GM12878 (cell line): ENCODE data around the gene CHRM2. TPM values are rescaled to one million over a fixed set of nuclear protein-coding genes. Genes with fewer than 3 reads are reported as not detected.

Experiments
- ATAC-seq: fragments of 200-7000 bp; cut with Tn5 transposase; 3 replicates; pipeline ENCODE4 v1.9.1; 2020; ENCODE audit warnings: mild to moderate bottlenecking, moderate library complexity
- BruUV-seq: library from RNA; stranded (reverse); fragments of 400-500 nt; replicated peaks from 2 replicates; lab custom pipeline; 2021; lab: Mats Ljungman, UMichigan
- CTCF ChIA-PET: fragments of 300-600 bp; sonication (Branson Sonifier 250); formaldehyde crosslinking; extraction: SDS; loops from one replicate; lab custom pipeline; 2021; ENCODE audit warnings: inconsistent platforms; lab: Yijun Ruan, JAX
- POLR2A ChIA-PET: fragments of 350-600 bp; formaldehyde crosslinking; extraction: SDS; loops from one replicate; lab custom pipeline; 2021; ENCODE audit warnings: inconsistent platforms; lab: Charles Lee
- RAD21 ChIA-PET: fragments of 300-600 bp; sonication (Branson Sonifier 250); formaldehyde crosslinking; loops from one replicate; lab custom pipeline; 2023; ENCODE audit warnings: antibody characterized with exemption; ENCODE audit not compliant: unreplicated experiment; lab: Charles Lee
- SMC1A ChIA-PET: fragments of 300-600 bp; sonication (Branson Sonifier 250); formaldehyde crosslinking; loops from one replicate; lab custom pipeline; 2023; ENCODE audit not compliant: unreplicated experiment, uncharacterized antibody; lab: Charles Lee
- DNase-seq: peaks from one replicate; pipeline ENCODE4 v3.0.0-alpha.2; 2011; ENCODE audit warnings: low read depth, low spot score
- FAIRE-seq: peaks from 3 replicates; lab custom pipeline; 2011; peaks lifted over from hg19 to GRCh38; lab: Jason Lieb, UNC
- H2AFZ ChIP-seq: 2 replicates; pipeline ENCODE4 v1.6.0; 2011; ENCODE audit warnings: low read depth, low read length, control low read depth; ENCODE audit not compliant: control insufficient read depth
- H3K27ac ChIP-seq: 2 replicates; pipeline ENCODE4 v1.5.1; 2011; ENCODE audit warnings: control low read depth; ENCODE audit not compliant: control insufficient read depth, insufficient read depth
- H3K27me3 ChIP-seq, 2 experiments: replicated peaks in 1 of 2; 2 replicates each; pipeline versions ENCODE4 v1.6.0 to v1.6.1; 2011; ENCODE audit warnings: low read length in 1 of 2; ENCODE audit not compliant: control insufficient read depth in 2 of 2, insufficient read depth in 2 of 2
- H3K36me3 ChIP-seq, 2 experiments: 2 replicates each; pipeline ENCODE4 v1.5.1; 2011; ENCODE audit warnings: low read length in 1 of 2; ENCODE audit not compliant: control insufficient read depth in 2 of 2, insufficient read depth in 2 of 2
- H3K4me1 ChIP-seq: 2 replicates; pipeline ENCODE4 v1.6.1; 2011; ENCODE audit warnings: mild to moderate bottlenecking, low read length, moderate library complexity, mixed read lengths; ENCODE audit not compliant: control insufficient read depth, insufficient read depth
- H3K4me2 ChIP-seq: 2 replicates; pipeline ENCODE4 v1.6.0; 2011; ENCODE audit warnings: control low read depth; ENCODE audit not compliant: control insufficient read depth, insufficient read depth
- H3K4me3 ChIP-seq: fragments of 200-600 bp; sonication (generic); 2 replicates; pipeline ENCODE4 v1.5.1; 2016
- H3K79me2 ChIP-seq: 2 replicates; pipeline ENCODE4 v1.6.0; 2011; ENCODE audit warnings: low read length; ENCODE audit not compliant: control insufficient read depth, insufficient read depth
- H3K9ac ChIP-seq: 2 replicates; pipeline ENCODE4 v1.8.0; 2011; ENCODE audit warnings: low read length, control low read depth, mixed read lengths; ENCODE audit not compliant: control insufficient read depth, insufficient read depth
- H3K9me3 ChIP-seq: replicated peaks from 3 replicates; pipeline ENCODE4 v1.5.1; 2011; ENCODE audit warnings: mild to moderate bottlenecking, low read length; ENCODE audit not compliant: control insufficient read depth, insufficient read depth
- H4K20me1 ChIP-seq: 2 replicates; pipeline ENCODE4 v1.6.0; 2011; ENCODE audit not compliant: control insufficient read depth, insufficient read depth
- ASH2L ChIP-seq: fragments of 300-600, 200-600 bp; sonication (generic); IDR thresholded peaks from 2 replicates; pipeline ENCODE4 v1.6.1; 2017; ENCODE audit warnings: low read depth, mild to moderate bottlenecking, borderline replicate concordance
- CREB1 ChIP-seq: IDR thresholded peaks from 2 replicates; pipeline ENCODE4 v1.6.1; 2012; ENCODE audit warnings: low read depth, mild to moderate bottlenecking, inconsistent platforms
- E4F1 ChIP-seq: fragments of 450-650 bp; IDR thresholded peaks from 2 replicates; pipeline ENCODE4 v1.6.1; 2018; ENCODE audit warnings: borderline replicate concordance, mild to moderate bottlenecking; ENCODE audit not compliant: partially characterized antibody
- EZH2 ChIP-seq: IDR thresholded peaks from 2 replicates; pipeline ENCODE4 v1.6.1; 2012; ENCODE audit warnings: low read depth, mild to moderate bottlenecking, control low read depth, inconsistent platforms, low read length, borderline replicate concordance; ENCODE audit not compliant: control insufficient read depth
- KDM1A ChIP-seq: fragments of 200-600 bp; sonication (generic); IDR thresholded peaks from 2 replicates; pipeline ENCODE4 v1.6.1; 2016; ENCODE audit warnings: borderline replicate concordance
- LARP7 ChIP-seq: fragments of 450-650 bp; IDR thresholded peaks from 2 replicates; pipeline ENCODE4 v1.6.1; 2017; ENCODE audit warnings: mild to moderate bottlenecking
- MEF2B ChIP-seq: fragments of 450-650 bp; IDR thresholded peaks from 2 replicates; pipeline ENCODE4 v1.6.1; 2018; ENCODE audit warnings: mild to moderate bottlenecking, moderate library complexity; ENCODE audit not compliant: partially characterized antibody, poor library complexity, severe bottlenecking
- NFYA ChIP-seq: IDR thresholded peaks from 2 replicates; pipeline ENCODE4 v1.6.1; 2011; ENCODE audit warnings: low read depth, mild to moderate bottlenecking, low read length, improper control_type of control experiment, borderline replicate concordance
- NFYB ChIP-seq: IDR thresholded peaks from 2 replicates; pipeline ENCODE4 v1.6.1; 2011; ENCODE audit warnings: low read depth, mild to moderate bottlenecking, low read length, improper control_type of control experiment, moderate library complexity; ENCODE audit not compliant: insufficient read depth
- PAX8 ChIP-seq: fragments of 450-650 bp; IDR thresholded peaks from 2 replicates; pipeline ENCODE4 v1.6.1; 2017; ENCODE audit warnings: mild to moderate bottlenecking, moderate library complexity
- POLR2A ChIP-seq: IDR thresholded peaks from 2 replicates; pipeline ENCODE4 v1.6.1; 2011; ENCODE audit warnings: low read depth, mild to moderate bottlenecking, low read length
- SIN3A ChIP-seq: IDR thresholded peaks from 2 replicates; pipeline ENCODE4 v1.6.1; 2012; ENCODE audit warnings: low read depth, low read length, improper control_type of control experiment
- SMAD5 ChIP-seq: IDR thresholded peaks from 2 replicates; pipeline ENCODE4 v1.6.1; 2016; ENCODE audit warnings: antibody characterized with exemption, low read depth
- SUPT20H ChIP-seq: IDR thresholded peaks from 2 replicates; pipeline ENCODE4 v1.6.1; 2011; ENCODE audit warnings: low read depth, mild to moderate bottlenecking, low read length, moderate library complexity, borderline replicate concordance; ENCODE audit not compliant: control insufficient read depth
- ZNF274 ChIP-seq: IDR thresholded peaks from one replicate; pipeline ENCODE4 v1.8.0; 2011; ENCODE audit not compliant: insufficient read length, insufficient read depth
- WGBS: methylation state at CpG from one replicate; pipeline ENCODE4 v1.1.6; 2016; ENCODE audit warnings: low lambda C conversion rate; ENCODE audit not compliant: insufficient replicate concordance, insufficient coverage; ENCODE audit errors: missing lambda C conversion rate; 5-methylcytosine and 5-hydroxymethylcytosine counted together
- in situ Hi-C: fragments of 300-500 bp; cut with MboI; formaldehyde crosslinking; loops from 9 replicates; pipeline ENCODE4 v1.14.3; 2018; ENCODE audit warnings: mixed read lengths
- intact Hi-C: fragments of 100-400 bp; cut with micrococcal nuclease; formaldehyde crosslinking; loops from one replicate; pipeline ENCODE4 v1.14.2; 2022; ENCODE audit not compliant: unreplicated experiment
- polyA plus RNA-seq, 11 experiments: library from polyadenylated mRNA; depleted of rRNA in 4 of 11; unstranded in 6 of 11; stranded (reverse) in 5 of 11; fragments of >200 nt; fragmentation: Nextera tagmentation in 4 of 11; fragmentation: Illumina TruSeq in 1 of 11; extraction: Ambion mirVana in 4 of 11; extraction: Trizol in 1 of 11; gene quantifications; 1 replicate in 1 of 11; 2 replicates in 10 of 11; pipeline versions ENCODE4 v1.2.1 to v1.2.3, GENCODE V29; 2011 to 2016; ENCODE audit warnings: inconsistent platforms in 2 of 11, missing spikeins in 2 of 11, low read depth in 1 of 11
- total RNA-seq, 4 experiments: library from RNA; depleted of rRNA in 3 of 4; stranded (reverse); fragments of >200 nt in 3 of 4; fragmentation: Illumina TruSeq in 1 of 4; extraction: Trizol in 1 of 4; gene quantifications; 2 replicates each; pipeline versions ENCODE4 v1.2.1 to v1.2.3, GENCODE V29; 2013 to 2021

CHRM2 gene
- total and polyA plus RNA-seq, 10 of the 15 experiments (the other 5 are each of a cell fraction or from before 2014, with no cell fraction given): 0.05 TPM; not detected in 9

- H3K36me3 ChIP-seq: no peaks in the 10 kb centered on the region
- intact Hi-C loops: no loop called here
- DNase-seq (no peak), FAIRE-seq (no peak), ATAC-seq (no peak)
- no peaks in the 10 kb centered on the region for H3K9me3 ChIP-seq
- ChIA-PET SMC1A (no interaction called here), CTCF (no interaction called here), POLR2A (no interaction called here), RAD21 (no interaction called here)
- H3K27ac ChIP-seq: no peak overlapping the region
- H3K4me2 ChIP-seq: no peak overlapping the region
- H3K4me1 ChIP-seq: no peaks in the 10 kb centered on the region
- H4K20me1 ChIP-seq: no peaks in the 10 kb centered on the region
- H3K9ac ChIP-seq: no peak overlapping the region
- H2AFZ ChIP-seq: no peak overlapping the region
- H3K4me3 ChIP-seq: no peak overlapping the region
- H3K79me2 ChIP-seq: no peaks in the 10 kb centered on the region
- H3K27me3 ChIP-seq: no peaks in the 10 kb centered on the region
- WGBS: 0% methylated on average over 1 of the region's 1 CpG
- in situ Hi-C loops: no loop called here
- BruUV-seq: no TSS peak
- no peak for TF ChIP-seq NFYA
These were observed 73.4 kb downstream of the CHRM2 start for GRCh38 chr7:136941816-136942215.

- Histone ChIP-seq H3K4me2 (no peak overlapping the region), H3K9ac (no peak overlapping the region), H2AFZ (no peak overlapping the region), H4K20me1 (no peaks in the 10 kb centered on the region), H3K79me2 (no peaks in the 10 kb centered on the region), H3K4me1 (no peaks in the 10 kb centered on the region), H3K9me3 (no peaks in the 10 kb centered on the region), H3K36me3 (no peaks in the 10 kb centered on the region), H3K27me3 (no peaks in the 10 kb centered on the region), H3K4me3 (no peak overlapping the region), H3K27ac (no peak overlapping the region)
- in situ Hi-C loops (no loop called here), intact Hi-C loops (no loop called here)
- no TSS peak for BruUV-seq
- RAD21 ChIA-PET: no interaction called here
- ATAC-seq (no peak), FAIRE-seq (no peak), DNase-seq (no peak)
- POLR2A ChIA-PET: no interaction called here
- TF ChIP-seq NFYB (no peak), CREB1 (no peak), KDM1A (no peak), SUPT20H (no peak), SIN3A (no peak), E4F1 (no peak), ZNF274 (no peak), POLR2A (no peak), MEF2B (no peak), ASH2L (no peak), LARP7 (no peak), EZH2 (no peak), SMAD5 (no peak), PAX8 (no peak)
- CTCF ChIA-PET: no interaction called here
- SMC1A ChIA-PET: no interaction called here
These were observed 73.9 kb downstream of the CHRM2 start for GRCh38 chr7:136942401-136942800.
